ENCODE data around the gene USP6. TPM values are rescaled to one million over a fixed set of nuclear protein-coding genes. Genes with fewer than 3 reads are reported as not detected.
"Not testable (repeated sequence)": the region's sequence is repeated elsewhere in the genome, so short reads cannot be mapped to it uniquely, and the experiment has no call there.

Gene USP6
- total RNA-seq: 0.08 TPM
- long read RNA-seq: 0 reads

- ATAC-seq (no peak), DNase-seq (ENCODE audit: missing footprints) (no peak)
- intact Hi-C loops (cut with DNase I): no loop called here
These were observed at the start of gene USP6 for GRCh38 chr17:5115673-5116651. Gene USP6, plus strand, starts transcription at chr17:5116032. Its CDS starts 14,336 bp downstream, at chr17:5130368.

GRCh38 chr17:5068236-5068635 is 47.6 kb upstream of the USP6 start:
- intact Hi-C loops (cut with DNase I): no loop called here
- DNase-seq (ENCODE audit: missing footprints) (no peak), ATAC-seq (no peak)

GRCh38 chr17:5069724-5070123 is 46.1 kb upstream of the USP6 start:
- intact Hi-C loops (cut with DNase I): no loop called here
- no peak for DNase-seq (ENCODE audit: missing footprints)
- no peak for ATAC-seq

GRCh38 chr17:5075472-5075871 is 40.4 kb upstream of the USP6 start:
- intact Hi-C loops (cut with DNase I); DNase-seq (ENCODE audit: missing footprints); ATAC-seq: not testable (repeated sequence)

GRCh38 chr17:5077275-5077674 is 38.6 kb upstream of the USP6 start:
- DNase-seq (ENCODE audit: missing footprints); intact Hi-C loops (cut with DNase I): not testable (repeated sequence)

GRCh38 chr17:5077781-5078105 is 38.1 kb upstream of the USP6 start:
- intact Hi-C loops (cut with DNase I): no loop called here
- peak; percentile 15 for ATAC-seq
- no peak for DNase-seq (ENCODE audit: missing footprints)

More at GRCh38 chr17:5077275-5077674, 38.6 kb upstream of the USP6 start:
- ATAC-seq: not testable (repeated sequence)

- intact Hi-C loops (cut with DNase I): no loop called here
- DNase-seq (ENCODE audit: missing footprints): peak; percentile 91
- peak; percentile 96 for ATAC-seq
These were observed 37.5 kb upstream of the USP6 start, which contains the start of gene ZFP3 for GRCh38 chr17:5078106-5079028. Gene ZFP3, plus strand, starts transcription at chr17:5078467. Its CDS starts 13,038 bp downstream, at chr17:5091505.

- no peak for DNase-seq (ENCODE audit: missing footprints)
- intact Hi-C loops (cut with DNase I): no loop called here
- ATAC-seq: no peak
These were observed 35.2 kb upstream of the USP6 start for GRCh38 chr17:5080591-5080990.

GRCh38 chr17:5092218-5093010 is 23.4 kb upstream of the USP6 start:
- intact Hi-C loops (cut with DNase I): no loop called here
- no peak for ATAC-seq

GRCh38 chr17:5096731-5097100 is 19.1 kb upstream of the USP6 start:
- DNase-seq (ENCODE audit: missing footprints) (no peak), ATAC-seq (no peak)
- intact Hi-C loops (cut with DNase I): no loop called here

More at GRCh38 chr17:5092218-5093010, 23.4 kb upstream of the USP6 start:
- no peak for DNase-seq (ENCODE audit: missing footprints)

- intact Hi-C loops (cut with DNase I): no loop called here
- DNase-seq (ENCODE audit: missing footprints): peak; percentile 79
- ATAC-seq: peak; percentile 89
These were observed 18.6 kb upstream of the USP6 start for GRCh38 chr17:5097101-5097834.

- DNase-seq (ENCODE audit: missing footprints): no peak
- intact Hi-C loops (cut with DNase I): no loop called here
- ATAC-seq: no peak
These were observed 16.6 kb upstream of the USP6 start for GRCh38 chr17:5099271-5099670.

- DNase-seq (ENCODE audit: missing footprints) (no peak), ATAC-seq (no peak)
- intact Hi-C loops (cut with DNase I): no loop called here
These were observed 15.0 kb upstream of the USP6 start for GRCh38 chr17:5100832-5101231.

GRCh38 chr17:5110816-5111215 is 5.0 kb upstream of the USP6 start:
- intact Hi-C loops (cut with DNase I): loop anchor here (5.0 kb wide), 1 partner anchor 81 kb away; the partner anchor contains the start of gene ZNF594
- no peak for ATAC-seq
- DNase-seq (ENCODE audit: missing footprints): no peak

- ATAC-seq (peak; percentile 96), DNase-seq (ENCODE audit: missing footprints) (peak; percentile 97)
- intact Hi-C loops (cut with DNase I): loop anchor here (5.0 kb wide), 1 partner anchor 81 kb away; the partner anchor contains the start of gene ZNF594
These were observed 4.2 kb upstream of the USP6 start, which contains the start of gene ZNF232 for GRCh38 chr17:5111402-5112204. Gene ZNF232, minus strand, starts transcription at chr17:5111878. Its CDS starts 56 bp downstream, at chr17:5111822.

- ATAC-seq (no peak), DNase-seq (ENCODE audit: missing footprints) (no peak)
These were observed 2.4 kb downstream of the USP6 start for GRCh38 chr17:5118219-5118618.

GRCh38 chr17:5120036-5120435 is 4.2 kb downstream of the USP6 start:
- DNase-seq (ENCODE audit: missing footprints): no peak
- intact Hi-C loops (cut with DNase I): no loop called here
- no peak for ATAC-seq

More at GRCh38 chr17:5118219-5118618, 2.4 kb downstream of the USP6 start:
- intact Hi-C loops (cut with DNase I): no loop called here

All from Right ventricle myocardium inferior (tissue), 1 donor.